ENCODE measurements around the gene FGD3.

GRCh38 chr9:93045521-93045920, 98.2 kb downstream of the FGD3 start:
- TF ChIP-seq CTCF (IDR thresholded peaks at IDR 0.05) (no peak), POLR2A (IDR thresholded peaks at IDR 0.05) (no peak)
